Transverse colon (tissue), 4 donors: ENCODE measurements around the gene TMEM45A. TPM values are rescaled to one million over a fixed set of nuclear protein-coding genes. Genes with fewer than 3 reads are reported as not detected.

ENCODE experiments used
- DNase-seq: peaks from one replicate; pipeline ENCODE4 v3.0.0-alpha.2; 2019
- H3K27ac ChIP-seq, 4 donors: fragments of 200-600 bp; sonication (generic); 2 replicates each; pipeline ENCODE4 v1.5.1; 2016 to 2018; ENCODE audit warnings: inconsistent platforms in 4 of 4
- H3K27me3 ChIP-seq: fragments of 200-600 bp; sonication (generic); 2 replicates; pipeline ENCODE4 v1.5.1; 2017; ENCODE audit warnings: inconsistent platforms
- H3K36me3 ChIP-seq, 4 donors: fragments of 200-600 bp; sonication (generic); 2 replicates each; pipeline ENCODE4 v1.5.1; 2017 to 2019; ENCODE audit warnings: inconsistent platforms in 4 of 4
- H3K4me1 ChIP-seq, 4 donors: fragments of 200-600 bp; sonication (generic); 2 replicates each; pipeline ENCODE4 v1.5.1; 2017 to 2020; ENCODE audit warnings: inconsistent platforms in 4 of 4
- H3K4me3 ChIP-seq, 4 donors: fragments of 200-600 bp; sonication (generic); 1 replicate in 1 of 4; 2 replicates in 3 of 4; pipeline versions ENCODE4 v1.5.1 to v1.6.1; 2017 to 2019; ENCODE audit warnings: inconsistent platforms in 4 of 4
- H3K9me3 ChIP-seq, 2 donors: fragments of 200-600 bp; sonication (generic); 2 replicates each; pipeline ENCODE4 v1.5.1; 2017 to 2019; ENCODE audit warnings: inconsistent platforms in 2 of 2
- EP300 ChIP-seq: sonication (generic); formaldehyde crosslinking; IDR thresholded peaks from one replicate; pipeline ENCODE4 v1.6.1; 2017; ENCODE audit warnings: antibody characterized with exemption, low read depth
- POLR2A ChIP-seq: fragments of 450-650 bp; IDR thresholded peaks from one replicate; pipeline ENCODE4 v1.6.1; 2016; ENCODE audit warnings: antibody characterized with exemption, mild to moderate bottlenecking, moderate library complexity
- POLR2AphosphoS5 ChIP-seq, 3 donors: sonication (generic); formaldehyde crosslinking; IDR thresholded peaks; one replicate each; pipeline ENCODE4 v1.6.1; 2016; ENCODE audit warnings: antibody characterized with exemption in 3 of 3
- WGBS, 2 donors: methylation state at CpG; one replicate each; pipeline ENCODE4 v1.1.5; 2018; ENCODE audit warnings: low coverage in 1 of 2; 5-methylcytosine and 5-hydroxymethylcytosine counted together
- in situ Hi-C, 4 donors: fragments of 200-750 bp; cut with MboI; loops; one replicate each; pipeline versions ENCODE4 v1.15.0 to v1.15.1; 2017; ENCODE audit warnings: low sequenced_read_pairs in 3 of 4, low pct_ligation_motif_present in 1 of 4, low pct_unique_long_range_greater_than_20kb in 1 of 4
- intact Hi-C: fragments of 100-400 bp; cut with DNase I; formaldehyde crosslinking; loops from one replicate; pipeline ENCODE4 v1.15.1; 2023; ENCODE audit warnings: low total_unique reads
- total RNA-seq, 4 donors: library from RNA; depleted of rRNA; stranded (reverse); fragments of >200 nt; gene quantifications; one replicate each; pipeline ENCODE4 v1.1.0, GENCODE V29; 2016
- TF ChIP-seq, protein P1 (sequence below), 5 experiments: fragments of 200-600 bp in 3 of 5; fragments of 450-650 bp in 2 of 5; sonication (generic) in 3 of 5; IDR thresholded peaks; 1 replicate in 2 of 5; 2 replicates in 3 of 5; pipeline ENCODE4 v1.5.1; 2016 to 2017; ENCODE audit warnings: antibody characterized with exemption in 5 of 5, inconsistent platforms in 3 of 5, mild to moderate bottlenecking in 2 of 5, moderate library complexity in 1 of 5

TMEM45A gene
- total RNA-seq, 4 donors from 2014 or later, result 0.60 to 4.1 (median 1.5) TPM

GRCh38 chr3:100518983-100519382 lies 26.6 kb downstream of the TMEM45A start:
- no peaks in the 10 kb centered on the region for H3K27me3 ChIP-seq
- WGBS, 2 donors, result 92 to 100% methylated on average over 2 to 4 of the region's 4 CpGs
- TF ChIP-seq POLR2AphosphoS5 (IDR thresholded peaks at IDR 0.05) (no peak), EP300 (no peak), POLR2A (no peak)
- TF ChIP-seq, protein P1, sequence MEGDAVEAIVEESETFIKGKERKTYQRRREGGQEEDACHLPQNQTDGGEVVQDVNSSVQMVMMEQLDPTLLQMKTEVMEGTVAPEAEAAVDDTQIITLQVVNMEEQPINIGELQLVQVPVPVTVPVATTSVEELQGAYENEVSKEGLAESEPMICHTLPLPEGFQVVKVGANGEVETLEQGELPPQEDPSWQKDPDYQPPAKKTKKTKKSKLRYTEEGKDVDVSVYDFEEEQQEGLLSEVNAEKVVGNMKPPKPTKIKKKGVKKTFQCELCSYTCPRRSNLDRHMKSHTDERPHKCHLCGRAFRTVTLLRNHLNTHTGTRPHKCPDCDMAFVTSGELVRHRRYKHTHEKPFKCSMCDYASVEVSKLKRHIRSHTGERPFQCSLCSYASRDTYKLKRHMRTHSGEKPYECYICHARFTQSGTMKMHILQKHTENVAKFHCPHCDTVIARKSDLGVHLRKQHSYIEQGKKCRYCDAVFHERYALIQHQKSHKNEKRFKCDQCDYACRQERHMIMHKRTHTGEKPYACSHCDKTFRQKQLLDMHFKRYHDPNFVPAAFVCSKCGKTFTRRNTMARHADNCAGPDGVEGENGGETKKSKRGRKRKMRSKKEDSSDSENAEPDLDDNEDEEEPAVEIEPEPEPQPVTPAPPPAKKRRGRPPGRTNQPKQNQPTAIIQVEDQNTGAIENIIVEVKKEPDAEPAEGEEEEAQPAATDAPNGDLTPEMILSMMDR (IDR thresholded peaks at IDR 0.05), result no peak
- no peak for DNase-seq
- no peak overlapping the region for H3K27ac ChIP-seq
- H3K9me3 ChIP-seq, result no peaks in the 10 kb centered on the region
- no peaks in the 10 kb centered on the region for H3K36me3 ChIP-seq
- intact Hi-C loops, result no loop called here
- in situ Hi-C loops, result no loop called here
- H3K4me1 ChIP-seq, result no peaks in the 10 kb centered on the region
- H3K4me3 ChIP-seq, result no peak overlapping the region

DNA sequence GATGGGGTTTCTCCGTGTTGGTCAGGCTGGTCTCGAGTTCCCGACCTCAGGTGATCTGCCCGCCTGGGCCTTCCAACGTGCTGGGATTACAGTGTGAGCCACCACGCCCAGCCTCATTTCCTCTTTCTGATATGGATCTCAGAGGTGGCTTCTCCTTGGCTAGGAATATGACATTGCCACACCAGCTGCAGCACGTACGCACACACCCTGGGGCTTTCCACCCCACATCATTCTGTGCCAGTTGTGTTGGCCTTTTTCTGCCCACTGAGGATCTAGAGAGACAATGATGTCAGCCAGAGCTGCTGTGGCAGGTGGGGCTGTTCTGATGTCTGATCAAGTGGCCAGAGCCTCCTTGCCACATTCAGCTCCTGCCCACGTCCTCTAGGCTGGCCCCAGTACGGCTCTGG lies 29.0 kb downstream of the TMEM45A start:
- no peaks in the 10 kb centered on the region for H3K9me3 ChIP-seq
- no peak for DNase-seq
- WGBS, 2 donors, result 74% methylated on average over 10 of the region's 10 CpGs; no CpG with 5 or more reads in 1 of the 2 donors
- intact Hi-C loops, result no loop called here
- no peak overlapping the region for H3K4me3 ChIP-seq
- H3K27ac ChIP-seq, result no peak overlapping the region
- TF ChIP-seq POLR2A (no peak), POLR2AphosphoS5 (IDR thresholded peaks at IDR 0.05) (no peak), EP300 (no peak)
- TF ChIP-seq, protein P1 (IDR thresholded peaks at IDR 0.05), result no peak
- in situ Hi-C loops, result no loop called here
- no peaks in the 10 kb centered on the region for H3K27me3 ChIP-seq
- H3K36me3 ChIP-seq, result no peaks in the 10 kb centered on the region
- peaks cover 0 to 6% (median 0%) of the 10 kb centered on the region in 4 donors for H3K4me1 ChIP-seq

DNA sequence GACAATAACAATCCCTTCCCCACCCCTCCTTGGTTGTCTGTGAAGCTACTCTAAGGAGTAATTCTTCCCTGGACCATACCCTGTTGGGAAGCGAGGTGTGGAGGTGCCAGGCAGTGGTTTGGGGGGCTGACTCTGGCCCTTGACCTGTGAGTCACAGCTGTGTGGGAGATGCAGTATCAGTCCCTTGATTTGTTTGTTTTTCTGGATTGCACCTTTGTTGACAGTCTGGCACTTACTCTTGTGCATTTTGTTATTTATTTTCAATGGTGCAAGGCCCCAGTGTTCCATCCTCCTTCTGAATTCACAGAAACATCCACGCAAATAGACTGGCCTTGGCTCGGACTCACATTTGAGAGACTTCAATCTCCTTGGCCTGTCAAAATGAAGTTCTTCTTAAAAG lies 29.7 kb downstream of the TMEM45A start:
- TF ChIP-seq, protein P1 (IDR thresholded peaks at IDR 0.05), result no peak
- no peak for TF ChIP-seq EP300
- H3K27me3 ChIP-seq, result no peaks in the 10 kb centered on the region
- no peak overlapping the region for H3K27ac ChIP-seq
- no peak overlapping the region for H3K4me3 ChIP-seq
- WGBS, 2 donors, result 92% methylated on average over 3 of the region's 3 CpGs; no CpG with 5 or more reads in 1 of the 2 donors
- intact Hi-C loops, result no loop called here
- H3K36me3 ChIP-seq, result no peaks in the 10 kb centered on the region
- no peaks in the 10 kb centered on the region for H3K9me3 ChIP-seq
- peaks cover 0 to 6% (median 0%) of the 10 kb centered on the region in 4 donors for H3K4me1 ChIP-seq
- in situ Hi-C loops, result no loop called here
- DNase-seq, result no peak

DNA sequence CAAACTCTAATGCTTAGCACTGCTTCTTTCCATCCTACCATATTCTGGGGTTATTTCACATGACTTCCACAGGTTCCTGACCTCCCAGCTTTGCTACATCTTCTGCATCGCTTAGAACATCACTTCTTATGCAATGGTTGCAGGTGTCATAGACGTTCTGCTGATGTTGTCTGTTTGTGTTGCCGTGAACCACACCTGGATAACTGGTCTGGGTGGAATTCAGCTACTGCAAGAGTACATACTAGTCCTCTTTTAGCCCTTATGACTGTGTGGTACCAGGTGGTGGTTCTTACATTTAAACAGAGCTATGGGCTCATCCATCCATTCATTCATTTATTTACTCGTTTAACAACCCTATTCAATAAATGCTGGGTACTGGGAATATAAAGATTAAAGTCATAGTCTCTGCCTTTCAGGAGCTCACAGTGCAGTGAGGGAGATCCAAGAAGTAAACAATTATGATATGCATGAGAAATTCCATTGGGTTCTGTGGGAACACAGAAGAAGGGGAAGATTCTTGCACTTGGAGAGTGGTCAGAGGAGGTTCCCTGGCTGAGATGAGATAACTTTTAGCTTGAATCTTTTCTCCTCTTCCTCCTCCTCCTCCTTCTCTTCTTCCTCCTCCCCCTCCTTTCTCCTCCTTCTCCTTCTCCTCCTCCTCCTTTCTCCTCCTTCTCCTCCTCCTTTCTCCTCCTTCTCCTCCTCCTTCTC lies 30.8 kb downstream of the TMEM45A start:
- TF ChIP-seq POLR2A (no peak), EP300 (no peak), POLR2AphosphoS5 (IDR thresholded peaks at IDR 0.05) (no peak)
- TF ChIP-seq, protein P1 (IDR thresholded peaks at IDR 0.05), result no peak
- Histone ChIP-seq H3K27me3 (no peaks in the 10 kb centered on the region), H3K9me3 (no peaks in the 10 kb centered on the region), H3K36me3 (no peaks in the 10 kb centered on the region), H3K4me1 (peaks cover 0 to 6% (median 0%) of the 10 kb centered on the region in 4 donors), H3K4me3 (no peak overlapping the region), H3K27ac (no peak overlapping the region)
- in situ Hi-C loops, result no loop called here
- 85% methylated on average over 4 of the region's 4 CpGs for WGBS, 2 donors
- DNase-seq, result no peak
- intact Hi-C loops, result no loop called here
